ENCODE data around the gene TCF4. TPM values are rescaled to one million over a fixed set of nuclear protein-coding genes. Genes with fewer than 3 reads are reported as not detected.

TCF4 gene
- total and polyA plus RNA-seq, 2 donors (not counting 1 experiment from before 2014, with no cell fraction given) = 68.5 to 353 TPM

GRCh38 chr18:55444536-55444935 is 143.5 kb downstream of the TCF4 start:
- no peak overlapping the region for H3K4me3 ChIP-seq (ENCODE audit: control extremely low read depth in 1 of 5, extremely low read depth in 1 of 5, insufficient read depth in 1 of 5, low read depth in 2 of 5, low read length in 4 of 5)
- H3K4me1 ChIP-seq (ENCODE audit: control insufficient read depth in 2 of 2, insufficient read depth in 2 of 2, low read length in 2 of 2) = peaks cover 41% of the 10 kb centered on the region in 2 donors
- intact Hi-C loops (cut with micrococcal nuclease) = no loop called here
- no peaks in the 10 kb centered on the region for H3K27me3 Mint-ChIP-seq
- H3K4me1 Mint-ChIP-seq = peaks cover 53% of the 10 kb centered on the region
- H4K20me1 ChIP-seq (ENCODE audit: control insufficient read depth, insufficient read depth, low read length, poor library complexity, severe bottlenecking) = no peaks in the 10 kb centered on the region
- H3K9me3 Mint-ChIP-seq (ENCODE audit: insufficient read depth) = no peaks in the 10 kb centered on the region
- H3K36me3 ChIP-seq (replicated peaks in 1 of 2; ENCODE audit: control extremely low read depth in 1 of 2, control insufficient read depth in 1 of 2, extremely low read depth in 1 of 2, insufficient read depth in 2 of 2, low read length in 1 of 2) = no peaks in the 10 kb centered on the region
- no peak overlapping the region for H3K9ac ChIP-seq (ENCODE audit: low read length)
- H2AFZ ChIP-seq (ENCODE audit: insufficient read depth, low read depth, low read length, poor library complexity, severe bottlenecking) = no peak overlapping the region
- no peak overlapping the region for H3K4me2 ChIP-seq (replicated peaks; ENCODE audit: low read depth, low read length, poor library complexity, severe bottlenecking)
- WGBS (ENCODE audit: insufficient coverage) = 100% methylated on average over 1 of the region's 1 CpG
- H3K9me3 ChIP-seq (ENCODE audit: control extremely low read depth in 1 of 3, control insufficient read depth in 2 of 3, insufficient read depth in 1 of 3, low read length in 2 of 3) = peaks cover 0 to 6% (median 3%) of the 10 kb centered on the region in 3 donors
- POLR2A ChIA-PET = no interaction called here
- no peaks in the 10 kb centered on the region for H3K27me3 ChIP-seq (replicated peaks in 1 of 4; ENCODE audit: control extremely low read depth in 1 of 4, control insufficient read depth in 3 of 4, insufficient read depth in 4 of 4, low read length in 3 of 4)
- no peak for ATAC-seq (ENCODE audit: low read depth)
- H3K4me3 Mint-ChIP-seq = no peak overlapping the region
- no peak for DNase-seq
- TF ChIP-seq, protein P1, sequence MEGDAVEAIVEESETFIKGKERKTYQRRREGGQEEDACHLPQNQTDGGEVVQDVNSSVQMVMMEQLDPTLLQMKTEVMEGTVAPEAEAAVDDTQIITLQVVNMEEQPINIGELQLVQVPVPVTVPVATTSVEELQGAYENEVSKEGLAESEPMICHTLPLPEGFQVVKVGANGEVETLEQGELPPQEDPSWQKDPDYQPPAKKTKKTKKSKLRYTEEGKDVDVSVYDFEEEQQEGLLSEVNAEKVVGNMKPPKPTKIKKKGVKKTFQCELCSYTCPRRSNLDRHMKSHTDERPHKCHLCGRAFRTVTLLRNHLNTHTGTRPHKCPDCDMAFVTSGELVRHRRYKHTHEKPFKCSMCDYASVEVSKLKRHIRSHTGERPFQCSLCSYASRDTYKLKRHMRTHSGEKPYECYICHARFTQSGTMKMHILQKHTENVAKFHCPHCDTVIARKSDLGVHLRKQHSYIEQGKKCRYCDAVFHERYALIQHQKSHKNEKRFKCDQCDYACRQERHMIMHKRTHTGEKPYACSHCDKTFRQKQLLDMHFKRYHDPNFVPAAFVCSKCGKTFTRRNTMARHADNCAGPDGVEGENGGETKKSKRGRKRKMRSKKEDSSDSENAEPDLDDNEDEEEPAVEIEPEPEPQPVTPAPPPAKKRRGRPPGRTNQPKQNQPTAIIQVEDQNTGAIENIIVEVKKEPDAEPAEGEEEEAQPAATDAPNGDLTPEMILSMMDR (IDR thresholded peaks at IDR 0.05) = no peak
- H3K79me2 ChIP-seq (ENCODE audit: control insufficient read depth, insufficient read depth, low read length) = peaks cover 49% of the 10 kb centered on the region
- H3K27ac ChIP-seq (ENCODE audit: low read length in 2 of 2) = no peak overlapping the region
- H3K27ac Mint-ChIP-seq = no peak overlapping the region
- CTCF ChIA-PET = interaction anchor here (0.6 to 2.6 kb wide), 2 partner anchors 29 to 110 kb away, joined by 3 to 12 read pairs; no protein-coding TSS in a partner anchor

DNA sequence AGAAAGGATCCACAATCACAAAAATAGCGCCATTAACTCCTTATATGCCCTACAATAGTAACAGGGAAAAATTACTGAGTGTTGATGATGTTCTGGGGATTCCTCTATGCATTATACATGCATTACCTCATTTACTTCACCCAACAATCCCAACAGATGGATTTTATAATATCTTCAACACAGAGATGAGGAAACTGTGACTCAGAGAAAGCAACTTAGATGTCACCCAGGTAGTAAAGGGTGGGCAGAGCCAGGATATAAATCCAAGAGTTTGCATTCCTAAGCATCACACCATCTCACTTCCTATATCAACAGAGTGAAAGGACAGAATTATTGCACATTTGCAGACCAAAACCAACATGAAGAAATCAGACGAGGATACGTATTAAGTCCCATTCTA is 144.2 kb downstream of the TCF4 start:
- Histone ChIP-seq H3K4me3 (ENCODE audit: control extremely low read depth in 1 of 5, extremely low read depth in 1 of 5, insufficient read depth in 1 of 5, low read depth in 2 of 5, low read length in 4 of 5) (no peak overlapping the region), H3K36me3 (replicated peaks in 1 of 2; ENCODE audit: control extremely low read depth in 1 of 2, control insufficient read depth in 1 of 2, extremely low read depth in 1 of 2, insufficient read depth in 2 of 2, low read length in 1 of 2) (no peaks in the 10 kb centered on the region), H3K27me3 (replicated peaks in 1 of 4; ENCODE audit: control extremely low read depth in 1 of 4, control insufficient read depth in 3 of 4, insufficient read depth in 4 of 4, low read length in 3 of 4) (no peaks in the 10 kb centered on the region), H3K27ac (ENCODE audit: low read length in 2 of 2) (no peak overlapping the region), H3K9me3 (ENCODE audit: control extremely low read depth in 1 of 3, control insufficient read depth in 2 of 3, insufficient read depth in 1 of 3, low read length in 2 of 3) (peaks cover 0 to 6% (median 3%) of the 10 kb centered on the region in 3 donors), H3K79me2 (ENCODE audit: control insufficient read depth, insufficient read depth, low read length) (peaks cover 44% of the 10 kb centered on the region), H3K9ac (ENCODE audit: low read length) (no peak overlapping the region), H2AFZ (ENCODE audit: insufficient read depth, low read depth, low read length, poor library complexity, severe bottlenecking) (no peak overlapping the region), H3K4me2 (replicated peaks; ENCODE audit: low read depth, low read length, poor library complexity, severe bottlenecking) (no peak overlapping the region), H4K20me1 (ENCODE audit: control insufficient read depth, insufficient read depth, low read length, poor library complexity, severe bottlenecking) (no peaks in the 10 kb centered on the region), H3K4me1 (ENCODE audit: control insufficient read depth in 2 of 2, insufficient read depth in 2 of 2, low read length in 2 of 2) (peaks cover 46 to 49% of the 10 kb centered on the region in 2 donors)
- POLR2A ChIA-PET = no interaction called here
- no peak overlapping the region for H3K27ac Mint-ChIP-seq
- intact Hi-C loops (cut with micrococcal nuclease) = no loop called here
- ATAC-seq (ENCODE audit: low read depth) = no peak
- WGBS (ENCODE audit: insufficient coverage) = no CpG with 5 or more reads among the region's 3 CpGs
- TF ChIP-seq, protein P1 (IDR thresholded peaks at IDR 0.05) = no peak
- TF ChIP-seq EZH2 (IDR thresholded peaks at IDR 0.05; ENCODE audit: borderline replicate concordance, insufficient read depth, low read depth, low read length, poor library complexity, severe bottlenecking) = no peak
- H3K27me3 Mint-ChIP-seq = no peaks in the 10 kb centered on the region
- H3K4me3 Mint-ChIP-seq = no peak overlapping the region
- DNase-seq = no peak
- CTCF ChIA-PET = interaction anchor here (0.6 to 2.6 kb wide), 3 partner anchors 15 to 110 kb away, joined by 3 to 12 read pairs (median 3); no protein-coding TSS in a partner anchor
- H3K4me1 Mint-ChIP-seq = peaks cover 60% of the 10 kb centered on the region
- H3K9me3 Mint-ChIP-seq (ENCODE audit: insufficient read depth) = no peaks in the 10 kb centered on the region

All from B cell (primary cell).